Immature natural killer cell (primary cell): Measurements from ENCODE around the gene SSX2IP. TPM values are rescaled to one million over a fixed set of nuclear protein-coding genes. Genes with fewer than 3 reads are reported as not detected.
A peak's percentile ranks its signal among the peaks of the same experiment; 100 is the strongest.
"Not testable (repeated sequence)": the region's sequence is repeated elsewhere in the genome, so short reads cannot be mapped to it uniquely, and the experiment has no call there.

Experiments
- DNase-seq, 3 donors: peaks; one replicate each; pipeline ENCODE4 v3.0.0; 2022; ENCODE audit warnings: mixed read lengths in 1 of 3
- H3K27ac Mint-ChIP-seq, 6 donors: one replicate each; pipeline ENCODE4 v1.8.0; 2020; ENCODE audit warnings: mixed read lengths in 6 of 6, mild to moderate bottlenecking in 5 of 6, inconsistent platforms in 4 of 6, moderate library complexity in 3 of 6
- H3K27me3 Mint-ChIP-seq, 3 donors: one replicate each; pipeline ENCODE4 v1.8.0; 2020 to 2021; ENCODE audit warnings: low read depth in 3 of 3, mild to moderate bottlenecking in 3 of 3, mixed read lengths in 3 of 3, moderate library complexity in 3 of 3, inconsistent platforms in 1 of 3
- H3K36me3 Mint-ChIP-seq, 3 donors: one replicate each; pipeline ENCODE4 v1.8.0; 2020; ENCODE audit warnings: mixed read lengths in 3 of 3, inconsistent platforms in 2 of 3, mild to moderate bottlenecking in 2 of 3
- H3K4me1 Mint-ChIP-seq, 2 donors: one replicate each; pipeline ENCODE4 v1.8.0; 2020; ENCODE audit warnings: inconsistent platforms in 2 of 2, mild to moderate bottlenecking in 2 of 2, mixed read lengths in 2 of 2, moderate library complexity in 1 of 2
- H3K4me3 Mint-ChIP-seq, 5 donors: one replicate each; pipeline ENCODE4 v1.8.0; 2020; ENCODE audit warnings: mild to moderate bottlenecking in 5 of 5, mixed read lengths in 5 of 5, inconsistent platforms in 3 of 5, moderate library complexity in 3 of 5
- H3K9me3 Mint-ChIP-seq, 6 donors: one replicate each; pipeline ENCODE4 v1.8.0; 2020; ENCODE audit warnings: mild to moderate bottlenecking in 6 of 6, mixed read lengths in 6 of 6, inconsistent platforms in 4 of 6, moderate library complexity in 3 of 6
- polyA plus RNA-seq, 3 donors: library from polyadenylated mRNA; unstranded; fragments of 300-500 nt; fragmentation: Illumina TruSeq; gene quantifications; one replicate each; pipeline ENCODE4 v1.2.3, GENCODE V29; 2021

Gene SSX2IP
- polyA plus RNA-seq, 3 donors from 2014 or later: 14.4 to 24.3 (median 20.2) TPM

DNA sequence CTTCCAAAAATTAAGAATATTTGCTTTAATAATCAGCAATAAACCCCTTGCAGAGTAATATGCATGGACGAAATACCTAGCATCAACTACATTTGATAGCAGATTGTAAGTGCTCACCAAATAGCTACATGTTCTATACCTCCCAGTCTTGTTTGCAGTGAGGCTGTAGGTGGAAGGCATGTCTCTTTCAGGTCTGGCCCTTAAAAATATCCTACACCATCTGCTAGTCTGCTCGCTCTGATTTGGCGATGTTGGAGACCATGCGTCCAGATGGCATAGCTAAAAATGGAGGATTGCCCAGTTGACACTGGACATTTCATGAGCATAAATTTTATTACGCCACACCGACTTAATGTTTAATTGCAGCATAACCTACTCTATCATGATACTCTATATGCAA is 47.1 kb downstream of the SSX2IP start:
- Mint-ChIP-seq H3K27me3 (peaks cover 0 to under 1% (median 0%) of the 10 kb centered on the region in 3 donors), H3K27ac (no peak overlapping the region), H3K9me3 (no peaks in the 10 kb centered on the region), H3K4me3 (no peak overlapping the region), H3K4me1 (no peaks in the 10 kb centered on the region), H3K36me3 (peaks cover 3 to 15% (median 6%) of the 10 kb centered on the region in 3 donors)
- DNase-seq: no peak

DNA sequence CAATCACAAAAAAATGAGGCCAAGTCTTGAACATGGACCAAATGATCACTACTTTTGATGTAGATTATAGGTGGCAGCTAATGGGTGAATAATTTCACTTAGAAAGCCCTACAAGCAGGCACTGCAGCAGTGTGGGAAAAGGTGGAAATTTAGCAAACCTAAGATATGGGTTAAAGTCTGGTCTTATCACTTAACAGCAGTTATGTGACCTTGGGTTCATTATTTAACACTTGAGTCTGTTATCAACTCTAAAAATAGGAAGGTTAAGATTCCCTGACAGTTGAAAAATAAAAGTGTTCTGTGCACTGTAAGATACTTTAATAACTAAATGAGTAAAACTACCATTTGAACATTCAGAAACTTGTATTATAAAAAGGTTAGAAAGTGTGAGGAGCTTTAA is 47.5 kb downstream of the SSX2IP start:
- H3K4me3 Mint-ChIP-seq: no peak overlapping the region
- peaks cover 3 to 15% (median 6%) of the 10 kb centered on the region in 3 donors for H3K36me3 Mint-ChIP-seq
- H3K27me3 Mint-ChIP-seq: peaks cover 0 to 4% (median 0%) of the 10 kb centered on the region in 3 donors
- H3K27ac Mint-ChIP-seq: no peak overlapping the region
- DNase-seq: no peak
- no peaks in the 10 kb centered on the region for H3K4me1 Mint-ChIP-seq
- no peaks in the 10 kb centered on the region for H3K9me3 Mint-ChIP-seq

GRCh38 chr1:84639731-84640130 is 50.5 kb downstream of the SSX2IP start:
- H3K4me3 Mint-ChIP-seq, H3K9me3 Mint-ChIP-seq: not testable (repeated sequence)

GRCh38 chr1:84635429-84635828 is 54.8 kb downstream of the SSX2IP start:
- H3K4me1 Mint-ChIP-seq: no peaks in the 10 kb centered on the region
- H3K9me3 Mint-ChIP-seq: no peaks in the 10 kb centered on the region
- no peak for DNase-seq
- H3K27me3 Mint-ChIP-seq: peaks cover 0 to 14% (median 7%) of the 10 kb centered on the region in 3 donors
- H3K27ac Mint-ChIP-seq: no peak overlapping the region
- H3K36me3 Mint-ChIP-seq: peaks cover 0 to 4% (median 0%) of the 10 kb centered on the region in 3 donors
- no peak overlapping the region for H3K4me3 Mint-ChIP-seq

More at GRCh38 chr1:84639731-84640130, 50.5 kb downstream of the SSX2IP start:
- H3K36me3 Mint-ChIP-seq, H3K27me3 Mint-ChIP-seq, DNase-seq, H3K27ac Mint-ChIP-seq, H3K4me1 Mint-ChIP-seq: not testable (repeated sequence)

- Mint-ChIP-seq H3K9me3 (no peaks in the 10 kb centered on the region), H3K27ac (no peak overlapping the region), H3K4me1 (no peaks in the 10 kb centered on the region), H3K4me3 (no peak overlapping the region), H3K27me3 (peaks cover 0 to 14% (median 7%) of the 10 kb centered on the region in 3 donors), H3K36me3 (peaks cover 0 to 4% (median 0%) of the 10 kb centered on the region in 3 donors)
- no peak for DNase-seq
Observed at GRCh38 chr1:84634536-84635205, 55.6 kb downstream of the SSX2IP start.

GRCh38 chr1:84632673-84633434 is 57.4 kb downstream of the SSX2IP start:
- Mint-ChIP-seq H3K27ac (no peak overlapping the region), H3K4me1 (no peaks in the 10 kb centered on the region), H3K27me3 (peaks cover 0 to 12% (median 7%) of the 10 kb centered on the region in 3 donors), H3K36me3 (peaks cover 0 to 4% (median 0%) of the 10 kb centered on the region in 3 donors), H3K9me3 (no peaks in the 10 kb centered on the region), H3K4me3 (no peak overlapping the region)
- DNase-seq: no peak

DNA sequence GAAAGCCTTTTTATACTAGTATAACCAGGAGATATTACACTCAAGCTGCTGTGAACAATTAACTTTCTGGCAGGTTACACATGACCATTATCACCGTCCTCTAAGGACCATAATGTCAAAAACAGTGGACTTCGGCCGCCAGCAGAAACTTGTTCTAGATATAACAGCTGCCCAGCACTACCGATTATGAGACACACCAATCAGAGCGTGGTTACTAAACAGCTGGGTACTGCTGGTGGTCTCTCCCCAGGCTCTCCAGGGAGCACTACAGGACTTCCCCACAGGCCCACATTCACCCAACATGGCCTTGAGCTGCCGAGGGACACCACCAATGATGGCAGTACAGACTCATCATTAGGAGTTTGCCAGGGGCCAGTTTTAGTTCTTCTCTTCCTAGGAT is 58.1 kb downstream of the SSX2IP start:
- Mint-ChIP-seq H3K27ac (no peak overlapping the region), H3K27me3 (peaks cover 0 to 12% (median 7%) of the 10 kb centered on the region in 3 donors), H3K9me3 (no peaks in the 10 kb centered on the region), H3K4me3 (no peak overlapping the region), H3K4me1 (no peaks in the 10 kb centered on the region), H3K36me3 (peaks cover 0 to 4% (median 0%) of the 10 kb centered on the region in 3 donors)
- DNase-seq: no peak

- H3K27me3 Mint-ChIP-seq: peaks cover 0 to 5% (median under 1%) of the 10 kb centered on the region in 3 donors
Observed at GRCh38 chr1:84624876-84625275, 65.4 kb downstream of the SSX2IP start.

GRCh38 chr1:84621553-84621952 is 68.7 kb downstream of the SSX2IP start:
- Mint-ChIP-seq H3K9me3 (no peaks in the 10 kb centered on the region), H3K4me3 (peak overlapping the region in 2 of 5 donors; percentile 12 to 26), H3K36me3 (no peaks in the 10 kb centered on the region), H3K27me3 (peaks cover 3 to 10% (median 5%) of the 10 kb centered on the region in 3 donors), H3K27ac (no peak overlapping the region), H3K4me1 (peaks cover 4 to 18% of the 10 kb centered on the region in 2 donors)
- no peak for DNase-seq

More at GRCh38 chr1:84624876-84625275, 65.4 kb downstream of the SSX2IP start:
- DNase-seq: no peak
- H3K27ac Mint-ChIP-seq: no peak overlapping the region
- H3K36me3 Mint-ChIP-seq: no peaks in the 10 kb centered on the region
- H3K9me3 Mint-ChIP-seq: no peaks in the 10 kb centered on the region
- H3K4me3 Mint-ChIP-seq: no peak overlapping the region
- peaks cover 4 to 13% of the 10 kb centered on the region in 2 donors for H3K4me1 Mint-ChIP-seq

GRCh38 chr1:84620720-84621313 is 69.4 kb downstream of the SSX2IP start:
- DNase-seq: peak; percentile 84 to 86 (median 85)
- peaks cover 3 to 10% (median 5%) of the 10 kb centered on the region in 3 donors for H3K27me3 Mint-ChIP-seq
- H3K4me3 Mint-ChIP-seq: peak overlapping the region; percentile 87 to 95 (median 92)
- no peaks in the 10 kb centered on the region for H3K9me3 Mint-ChIP-seq
- no peaks in the 10 kb centered on the region for H3K36me3 Mint-ChIP-seq
- peak overlapping the region in 2 of 6 donors; percentile 83 to 87 for H3K27ac Mint-ChIP-seq
- H3K4me1 Mint-ChIP-seq: peaks cover 4 to 18% of the 10 kb centered on the region in 2 donors

DNA sequence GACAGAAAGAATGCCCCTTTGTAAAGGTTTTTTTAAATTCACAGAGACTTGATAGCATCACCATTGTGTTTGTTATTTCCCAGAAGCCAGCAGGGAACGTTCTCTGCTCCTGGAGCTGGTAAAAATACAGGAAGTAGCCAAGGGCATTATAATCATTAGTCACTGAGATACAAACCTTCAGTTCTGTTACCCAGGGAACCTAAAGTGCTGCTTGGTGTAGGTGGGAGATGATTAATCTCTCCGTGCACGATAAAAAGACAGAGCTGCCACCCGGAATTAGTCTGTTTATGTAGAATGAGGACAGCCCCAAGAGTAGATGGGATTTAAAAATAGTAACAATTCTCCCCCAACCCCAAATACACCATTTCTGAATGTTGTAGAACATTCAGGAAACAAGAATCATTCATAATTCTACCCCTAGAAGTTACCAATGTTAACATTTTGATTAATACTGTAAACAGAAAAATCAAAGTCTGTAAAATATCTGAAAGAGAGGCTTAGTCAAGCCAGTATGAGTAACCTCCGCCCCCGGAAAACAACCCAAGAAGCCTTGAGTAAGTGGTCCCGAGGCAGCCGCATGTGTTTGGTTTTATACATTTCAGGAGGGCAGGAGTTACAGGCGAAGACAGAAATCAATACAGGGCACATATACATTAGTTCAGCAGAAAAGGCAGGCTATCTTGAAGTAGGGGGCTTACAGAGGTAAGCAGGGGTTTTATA is 70.7 kb downstream of the SSX2IP start:
- H3K27me3 Mint-ChIP-seq: peaks cover 3 to 10% (median 5%) of the 10 kb centered on the region in 3 donors
- H3K4me1 Mint-ChIP-seq: peaks cover 4 to 18% of the 10 kb centered on the region in 2 donors
- peak overlapping the region; percentile 50 to 95 (median 87) for H3K4me3 Mint-ChIP-seq
- no peak for DNase-seq
- no peaks in the 10 kb centered on the region for H3K36me3 Mint-ChIP-seq
- H3K9me3 Mint-ChIP-seq: no peaks in the 10 kb centered on the region
- H3K27ac Mint-ChIP-seq: peak overlapping the region in 1 of 6 donors; percentile 27

DNA sequence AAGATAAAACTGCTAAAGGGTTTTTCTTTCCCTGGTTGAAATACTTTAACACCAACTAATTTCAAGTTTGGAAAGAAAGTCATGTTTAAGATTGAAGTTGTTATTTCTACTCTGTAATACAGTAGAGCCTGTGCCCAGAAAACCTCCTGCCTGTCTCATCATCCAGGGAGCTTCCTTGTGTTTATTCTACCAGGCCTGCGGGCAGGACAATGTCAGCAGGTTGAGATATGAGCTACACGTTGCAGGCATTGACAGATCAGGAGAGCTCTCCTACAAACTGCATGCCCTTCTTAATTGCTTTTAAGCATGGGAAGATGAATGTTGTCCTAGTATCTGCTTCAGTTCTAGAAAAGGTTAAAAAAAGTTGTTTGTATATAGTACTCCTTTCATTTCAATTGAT is 72.9 kb downstream of the SSX2IP start:
- no peaks in the 10 kb centered on the region for H3K9me3 Mint-ChIP-seq
- no peak overlapping the region for H3K27ac Mint-ChIP-seq
- DNase-seq: no peak

GRCh38 chr1:84615790-84616189 is 74.5 kb downstream of the SSX2IP start:
- Mint-ChIP-seq H3K27ac (no peak overlapping the region), H3K9me3 (no peaks in the 10 kb centered on the region), H3K4me1 (peaks cover 2 to 12% of the 10 kb centered on the region in 2 donors), H3K27me3 (peaks cover 3 to 9% (median 5%) of the 10 kb centered on the region in 3 donors), H3K36me3 (peaks cover 0 to 3% (median 3%) of the 10 kb centered on the region in 3 donors), H3K4me3 (no peak overlapping the region)
- no peak for DNase-seq

More for the DNA sequence above, 72.9 kb downstream of the SSX2IP start:
- H3K4me3 Mint-ChIP-seq: no peak overlapping the region
- peaks cover 4 to 18% of the 10 kb centered on the region in 2 donors for H3K4me1 Mint-ChIP-seq
- peaks cover 3 to 10% (median 5%) of the 10 kb centered on the region in 3 donors for H3K27me3 Mint-ChIP-seq
- H3K36me3 Mint-ChIP-seq: peaks cover 0 to 3% (median 3%) of the 10 kb centered on the region in 3 donors
